GM12801 (cell line): Measurements from ENCODE around the gene UVSSA.

Source experiments
- TF ChIP-seq, protein P1 (sequence below): IDR thresholded peaks from one replicate; pipeline ENCODE4 v1.5.1; 2011; ENCODE audit warnings: control low read depth; ENCODE audit not compliant: insufficient read length; ENCODE audit errors: extremely low read depth

UVSSA gene

DNA sequence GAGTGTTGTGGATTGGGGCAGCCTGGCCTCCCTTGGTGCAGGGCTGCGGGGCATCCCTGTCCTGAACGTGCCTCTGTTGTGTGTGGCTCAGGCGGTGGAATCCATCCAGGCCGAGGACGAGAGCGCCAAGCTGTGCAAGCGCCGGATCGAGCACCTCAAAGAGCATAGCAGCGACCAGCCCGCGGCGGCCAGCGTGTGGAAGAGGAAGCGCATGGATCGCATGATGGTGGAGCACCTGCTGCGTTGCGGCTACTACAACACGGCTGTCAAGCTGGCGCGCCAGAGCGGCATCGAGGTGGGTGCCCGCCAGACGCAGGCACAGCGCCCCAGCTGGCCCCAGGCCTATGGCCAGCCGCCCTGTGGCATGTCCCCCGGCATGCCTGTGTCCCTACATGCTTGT lies 31.7 kb upstream of the UVSSA start:
- TF ChIP-seq, protein P1, sequence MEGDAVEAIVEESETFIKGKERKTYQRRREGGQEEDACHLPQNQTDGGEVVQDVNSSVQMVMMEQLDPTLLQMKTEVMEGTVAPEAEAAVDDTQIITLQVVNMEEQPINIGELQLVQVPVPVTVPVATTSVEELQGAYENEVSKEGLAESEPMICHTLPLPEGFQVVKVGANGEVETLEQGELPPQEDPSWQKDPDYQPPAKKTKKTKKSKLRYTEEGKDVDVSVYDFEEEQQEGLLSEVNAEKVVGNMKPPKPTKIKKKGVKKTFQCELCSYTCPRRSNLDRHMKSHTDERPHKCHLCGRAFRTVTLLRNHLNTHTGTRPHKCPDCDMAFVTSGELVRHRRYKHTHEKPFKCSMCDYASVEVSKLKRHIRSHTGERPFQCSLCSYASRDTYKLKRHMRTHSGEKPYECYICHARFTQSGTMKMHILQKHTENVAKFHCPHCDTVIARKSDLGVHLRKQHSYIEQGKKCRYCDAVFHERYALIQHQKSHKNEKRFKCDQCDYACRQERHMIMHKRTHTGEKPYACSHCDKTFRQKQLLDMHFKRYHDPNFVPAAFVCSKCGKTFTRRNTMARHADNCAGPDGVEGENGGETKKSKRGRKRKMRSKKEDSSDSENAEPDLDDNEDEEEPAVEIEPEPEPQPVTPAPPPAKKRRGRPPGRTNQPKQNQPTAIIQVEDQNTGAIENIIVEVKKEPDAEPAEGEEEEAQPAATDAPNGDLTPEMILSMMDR: no peak

DNA sequence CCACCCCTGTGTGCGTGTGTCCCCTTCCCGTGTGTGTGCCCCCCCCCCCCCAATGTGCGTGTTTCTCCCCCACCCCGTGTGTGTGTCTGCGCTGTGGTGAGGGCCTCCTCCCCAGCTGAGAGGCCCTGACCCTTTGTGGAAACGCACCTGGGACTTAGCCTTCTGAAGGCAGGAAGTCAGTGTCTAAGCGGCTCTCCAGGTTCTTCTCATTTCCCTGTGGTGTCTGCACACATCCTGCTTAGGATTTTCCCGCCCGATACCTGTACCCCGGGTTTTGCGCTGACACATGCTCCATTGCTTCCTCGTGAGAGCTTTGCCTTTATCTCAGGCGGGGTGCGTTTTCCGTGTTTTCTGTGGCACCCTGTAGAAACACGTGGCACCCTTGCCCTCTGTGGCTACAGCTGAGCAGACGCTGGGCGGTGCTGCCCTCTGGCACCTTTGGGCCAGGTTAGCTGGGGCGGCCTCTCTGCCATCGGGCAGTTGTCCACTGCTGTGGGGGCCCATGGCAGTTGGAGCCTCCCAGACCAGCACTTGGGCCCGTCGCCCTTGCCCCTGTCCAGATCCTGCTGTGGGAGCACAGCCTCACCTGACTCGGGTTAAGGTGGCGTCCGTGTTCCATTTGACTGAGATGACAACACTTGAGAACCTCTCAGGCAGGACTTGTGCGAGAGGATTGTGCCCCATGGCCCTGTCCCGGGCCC lies 31.0 kb upstream of the UVSSA start:
- TF ChIP-seq, protein P1: no peak

GRCh38 chr4:1316537-1317168 lies 30.4 kb upstream of the UVSSA start:
- TF ChIP-seq, protein P1: no peak

GRCh38 chr4:1317177-1318045 lies 29.6 kb upstream of the UVSSA start:
- TF ChIP-seq, protein P1: no peak

DNA sequence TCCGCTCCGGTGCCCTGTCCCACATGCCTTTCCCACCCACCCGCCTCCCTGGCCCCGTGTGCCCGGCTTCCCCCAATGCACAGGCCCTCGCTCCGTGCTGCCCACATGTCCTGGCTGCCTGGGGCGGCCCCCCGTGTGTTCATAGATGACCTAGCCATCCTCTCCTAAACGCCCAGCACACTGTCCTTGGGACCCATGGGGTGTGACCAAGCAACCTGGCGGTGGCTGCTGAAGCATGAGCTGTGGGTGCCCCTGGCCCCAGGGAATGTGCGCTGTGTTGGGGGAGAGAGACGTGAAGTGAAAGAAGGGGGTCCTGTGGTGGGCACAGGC lies 29.0 kb upstream of the UVSSA start:
- TF ChIP-seq, protein P1: no peak

DNA sequence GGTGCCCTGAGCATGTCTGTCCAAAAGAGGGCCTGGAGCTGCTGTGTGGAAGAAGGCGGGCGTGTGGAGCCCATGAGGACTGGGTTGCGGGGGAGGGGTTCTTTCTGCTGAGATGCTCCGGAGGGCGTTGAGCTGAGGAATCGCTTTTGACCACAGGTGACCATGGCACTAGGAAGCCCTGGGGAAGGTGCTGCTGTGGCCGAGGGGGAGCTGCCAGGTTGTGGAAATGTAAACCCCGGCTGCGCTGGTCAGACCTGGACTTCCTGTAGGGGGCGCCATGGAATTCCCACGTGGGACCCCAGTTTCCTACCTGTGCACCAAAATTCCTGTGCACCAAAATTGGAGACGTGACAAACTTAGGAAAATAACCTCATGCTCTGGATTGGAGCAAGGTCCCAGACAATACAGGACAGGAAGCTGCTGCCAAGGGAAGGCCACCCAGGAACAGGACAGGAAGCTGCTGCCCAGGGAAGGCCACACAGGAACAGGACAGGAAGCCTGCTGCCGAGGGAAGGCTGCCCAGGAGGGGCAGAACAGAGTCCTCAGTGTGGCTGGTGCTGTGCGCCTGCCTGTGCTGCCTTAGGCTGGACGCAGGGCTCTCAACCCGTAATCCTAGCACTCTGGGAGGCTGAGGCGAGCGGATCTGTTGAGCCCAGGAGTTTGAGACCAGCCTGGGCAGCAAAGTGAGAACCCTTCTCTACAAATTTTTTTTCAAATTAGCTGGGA lies 28.4 kb upstream of the UVSSA start:
- TF ChIP-seq, protein P1: no peak

DNA sequence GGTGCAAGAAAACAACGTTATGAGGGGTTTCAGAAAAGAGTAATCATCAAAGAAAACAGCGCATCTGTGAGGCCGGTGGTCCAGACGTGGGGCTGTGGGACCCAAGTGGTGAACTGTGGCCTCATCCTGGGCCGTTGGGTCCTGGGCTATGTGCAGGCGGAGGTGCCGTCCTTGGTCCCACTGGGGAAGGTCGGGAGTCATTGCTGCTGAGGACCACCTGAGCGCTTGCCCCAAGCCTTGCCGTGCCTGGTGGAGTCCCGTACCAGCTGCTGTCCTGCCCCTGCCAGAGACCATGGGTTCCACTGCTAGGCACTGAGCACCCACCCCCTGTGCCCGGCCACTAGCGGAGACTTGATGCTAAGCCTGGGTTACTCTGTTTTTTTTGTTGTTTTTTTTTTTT lies 25.5 kb upstream of the UVSSA start:
- TF ChIP-seq, protein P1: no peak
